Measurements from ENCODE around the gene RUNX3. TPM values are rescaled to one million over a fixed set of nuclear protein-coding genes. Genes with fewer than 3 reads are reported as not detected.

Gene RUNX3
- total and polyA plus RNA-seq, 2 donors (not counting 3 experiments of a cell fraction or from before 2014, with no cell fraction given) = not detected

GRCh38 chr1:24888061-24888970, 41.8 kb downstream of the RUNX3 start:
- intact Hi-C loops (cut with micrococcal nuclease) = no loop called here
- ChIA-PET POLR2A (no interaction called here), CTCF (interaction anchor here (2.3 kb wide), 1 partner anchor 10 kb away, joined by 9 read pairs; no protein-coding TSS in a partner anchor)
- no peaks in the 10 kb centered on the region for H4K20me1 ChIP-seq (replicated peaks; ENCODE audit: control insufficient read depth, extremely low read depth, insufficient read depth, low read length)
- DNase-seq (ENCODE audit: low read depth, low spot score) (no peak), FAIRE-seq (no peak)
- BruUV-seq (replicated peaks) = no TSS peak
- TF ChIP-seq EZH2 (IDR thresholded peaks at IDR 0.05; ENCODE audit: borderline replicate concordance, low read depth, low read length, severe bottlenecking) (no peak), MYC (IDR thresholded peaks at IDR 0.05; ENCODE audit: low read depth, low read length) (no peak), POLR2A (IDR thresholded peaks at IDR 0.05; ENCODE audit: low read depth, low read length) (no peak), GATA2 (IDR thresholded peaks at IDR 0.05; ENCODE audit: insufficient read depth, insufficient read length, low read depth, low read length) (no peak), CTCF (IDR thresholded peaks at IDR 0.05; ENCODE audit: extremely low read depth in 1 of 2, insufficient read depth in 1 of 2, low read depth in 1 of 2, low read length in 2 of 2) (no peak), JUN (IDR thresholded peaks at IDR 0.05; ENCODE audit: borderline replicate concordance, insufficient read depth, insufficient read length, low read depth) (no peak), FOS (IDR thresholded peaks at IDR 0.05; ENCODE audit: borderline replicate concordance, insufficient read depth, low read length) (no peak), MAX (IDR thresholded peaks at IDR 0.05; ENCODE audit: insufficient read depth, insufficient read length) (no peak), POLR2AphosphoS5 (IDR thresholded peaks at IDR 0.05; ENCODE audit: insufficient read depth, low read depth, low read length) (no peak)
- no peak overlapping the region for H2AFZ ChIP-seq (ENCODE audit: low read depth, low read length)
- no peak overlapping the region for H3K4me3 ChIP-seq (replicated peaks in 1 of 3; ENCODE audit: insufficient read depth in 1 of 3, low read depth in 1 of 3, low read length in 3 of 3)
- H3K9ac ChIP-seq (replicated peaks; ENCODE audit: extremely low read depth, insufficient read depth, low read length) = no peak overlapping the region
- H3K27ac ChIP-seq (ENCODE audit: insufficient read depth, low read depth, low read length) = no peak overlapping the region
- no peaks in the 10 kb centered on the region for H3K36me3 ChIP-seq (ENCODE audit: control insufficient read depth in 2 of 2, extremely low read depth in 1 of 2, insufficient read depth in 2 of 2, low read length in 2 of 2)
- H3K4me1 ChIP-seq (ENCODE audit: control insufficient read depth, extremely low read depth, insufficient read depth, low read length) = no peaks in the 10 kb centered on the region
- H3K79me2 ChIP-seq (ENCODE audit: control insufficient read depth, insufficient read depth, low read length) = no peaks in the 10 kb centered on the region
- H3K27me3 ChIP-seq (ENCODE audit: control insufficient read depth in 2 of 2, insufficient read depth in 2 of 2, low read length in 2 of 2) = peaks cover 4% of the 10 kb centered on the region in 2 experiments
- dilution Hi-C loops (cut with MboI; ENCODE audit: extremely low pct_ligation_motif_present, low sequenced_read_pairs) = no loop called here
- no peaks in the 10 kb centered on the region for H3K9me3 ChIP-seq (replicated peaks; ENCODE audit: control insufficient read depth, insufficient read depth, low read length)
- H3K4me2 ChIP-seq (ENCODE audit: insufficient read depth, low read length) = no peak overlapping the region
- no peaks in the 10 kb centered on the region for H3K9me1 ChIP-seq (replicated peaks; ENCODE audit: control insufficient read depth, extremely low read depth, insufficient read depth, low read length)
